Measurements from ENCODE around the gene MCM9. TPM values are rescaled to one million over a fixed set of nuclear protein-coding genes. Genes with fewer than 3 reads are reported as not detected.

Gene MCM9
- total and polyA plus RNA-seq, 2 of the 4 experiments (the other 2 are of a cell fraction): 3.5 to 7.2 TPM

DNA sequence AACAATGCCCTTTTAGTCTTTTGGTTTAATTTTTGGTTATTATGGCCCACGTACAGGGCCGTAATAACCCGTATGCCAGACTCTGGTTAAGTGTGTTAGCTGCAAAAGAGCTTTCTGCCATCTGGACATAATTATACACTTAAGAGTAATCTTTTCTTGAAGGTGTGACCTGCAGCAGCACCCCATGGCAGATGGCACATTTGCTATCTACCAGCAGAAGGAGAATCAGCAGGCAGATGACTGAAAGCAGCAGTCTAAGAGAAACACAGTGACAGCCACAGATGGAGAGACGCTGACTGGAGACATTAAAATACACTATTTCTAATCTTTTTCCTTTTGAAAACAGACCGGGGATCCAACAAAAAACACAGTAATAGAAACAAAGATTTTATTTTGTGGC, 22.3 kb downstream of the MCM9 start:
- H4K5ac ChIP-seq (ENCODE audit: low read depth, low read length): no peak overlapping the region
- H4K20me1 ChIP-seq (ENCODE audit: insufficient read depth, low read length): no peaks in the 10 kb centered on the region
- H2AK5ac ChIP-seq (ENCODE audit: low read depth, low read length): no peak overlapping the region
- H2BK15ac ChIP-seq (ENCODE audit: low read depth, low read length): no peak overlapping the region
- WGBS, 2 experiments (ENCODE audit: extremely low coverage in 2 of 2, insufficient read length in 1 of 2): no CpG with 5 or more reads among the region's 5 CpGs
- H3K9ac ChIP-seq (ENCODE audit: low read depth, low read length): no peak overlapping the region
- intact Hi-C loops (cut with micrococcal nuclease) (no loop called here), in situ Hi-C loops (cut with MboI; ENCODE audit: low sequenced_read_pairs) (no loop called here), dilution Hi-C loops (cut with HindIII; ENCODE audit: low sequenced_read_pairs, unreplicated experiment) (no loop called here)
- peaks cover 14% of the 10 kb centered on the region for H3K36me3 ChIP-seq (ENCODE audit: control insufficient read depth, insufficient read depth, low read length)
- no peak overlapping the region for H2AFZ ChIP-seq (replicated peaks; ENCODE audit: low read length, poor library complexity)
- H3K79me1 ChIP-seq (ENCODE audit: low read depth in 1 of 2, low read length in 2 of 2): no peaks in the 10 kb centered on the region
- H3K14ac ChIP-seq (replicated peaks; ENCODE audit: low read depth, low read length): no peak overlapping the region
- DNase-seq (no peak), ATAC-seq (ENCODE audit: low read depth) (no peak)
- no peak overlapping the region for H3K23ac ChIP-seq (ENCODE audit: low read depth, low read length)
- no peak for TF ChIP-seq FOS (IDR thresholded peaks at IDR 0.05; ENCODE audit: low read depth, low read length)
- no peak for TF ChIP-seq MAZ (IDR thresholded peaks at IDR 0.05; ENCODE audit: borderline replicate concordance, low read depth, low read length)
- no peak overlapping the region for H3K56ac ChIP-seq (ENCODE audit: extremely low read depth, insufficient read depth, low read length)
- no peak overlapping the region for H4K91ac ChIP-seq (ENCODE audit: insufficient read depth, low read depth, low read length)
- no peak overlapping the region for H3K18ac ChIP-seq (ENCODE audit: low read depth, low read length)
- H3K27ac ChIP-seq (ENCODE audit: insufficient read depth, low read length): no peak overlapping the region
- H2AK9ac ChIP-seq (replicated peaks; ENCODE audit: low read depth, low read length, poor library complexity): no peak overlapping the region
- POLR2A ChIA-PET (ENCODE audit: unreplicated experiment): no interaction called here
- no peaks in the 10 kb centered on the region for H3K27me3 ChIP-seq (ENCODE audit: control insufficient read depth, insufficient read depth, low read length)
- CTCF ChIA-PET: interaction anchor here (0.6 to 1.7 kb wide), 3 partner anchors 11 to 40 kb away, joined by 3 to 5 read pairs (median 4); no protein-coding TSS in a partner anchor
- no TSS peak for BruUV-seq (replicated peaks)
- peaks cover 2% of the 10 kb centered on the region; the same call in 1 of the 2 replicates for H3K9me1 ChIP-seq (ENCODE audit: insufficient read depth, low read length)
- no peak overlapping the region for H3K4me3 ChIP-seq (ENCODE audit: insufficient read depth, low read depth, low read length)
- no peak overlapping the region for H2BK5ac ChIP-seq (ENCODE audit: low read depth, low read length, poor library complexity, severe bottlenecking)
- peaks cover 2% of the 10 kb centered on the region; the same call in 1 of the 2 replicates for H3K4me1 ChIP-seq (ENCODE audit: control insufficient read depth, insufficient read depth, low read length)
- H2BK20ac ChIP-seq (ENCODE audit: low read depth, low read length): no peak overlapping the region
- H2BK120ac ChIP-seq (ENCODE audit: low read depth, low read length): no peak overlapping the region
- no peak overlapping the region for H3K4me2 ChIP-seq (ENCODE audit: low read depth, low read length)
- no peak overlapping the region for H4K8ac ChIP-seq (ENCODE audit: low read depth in 2 of 2, low read length in 2 of 2)
- H3K9me3 ChIP-seq (ENCODE audit: control insufficient read depth, insufficient read depth, low read length): no peaks in the 10 kb centered on the region
- H3K4ac ChIP-seq (ENCODE audit: low read depth, low read length): no peak overlapping the region

Measured in IMR-90 (cell line).